Lung (tissue), 12 donors: Measurements from ENCODE around the gene KRT13. TPM values are rescaled to one million over a fixed set of nuclear protein-coding genes. Genes with fewer than 3 reads are reported as not detected.
A peak's percentile ranks its signal among the peaks of the same experiment; 100 is the strongest.

Experiments used
- ATAC-seq: fragments of 200-7000 bp; cut with Tn5 transposase; one replicate; pipeline ENCODE4 v1.9.1; 2020; ENCODE audit warnings: moderate number of reproducible peaks; ENCODE audit not compliant: insufficient read depth, low FRiP score
- DNase-seq, 3 donors: peaks; one replicate each; pipeline ENCODE4 v3.0.0-alpha.2; 2013 to 2017
- H3K27ac ChIP-seq, 2 donors: one replicate each; pipeline ENCODE4 v1.5.1; 2013; ENCODE audit warnings: mild to moderate bottlenecking in 2 of 2, moderate library complexity in 2 of 2, control low read depth in 1 of 2, inconsistent platforms in 1 of 2, low read depth in 1 of 2, low read length in 1 of 2
- H3K27me3 ChIP-seq, 3 donors: one replicate each; pipeline ENCODE4 v1.5.1; 2013; ENCODE audit warnings: low read length in 2 of 3; ENCODE audit not compliant: control insufficient read depth in 3 of 3, insufficient read depth in 3 of 3
- H3K36me3 ChIP-seq, 4 donors: one replicate each; pipeline ENCODE4 v1.5.1; 2013; ENCODE audit warnings: low read length in 4 of 4, mild to moderate bottlenecking in 1 of 4, moderate library complexity in 1 of 4; ENCODE audit not compliant: control insufficient read depth in 4 of 4, insufficient read depth in 4 of 4
- H3K4me1 ChIP-seq, 5 donors: one replicate each; pipeline ENCODE4 v1.5.1; 2013; ENCODE audit warnings: low read length in 5 of 5, mild to moderate bottlenecking in 2 of 5, moderate library complexity in 1 of 5; ENCODE audit not compliant: control insufficient read depth in 5 of 5, insufficient read depth in 5 of 5
- H3K4me3 ChIP-seq: one replicate; pipeline ENCODE4 v1.5.1; 2013; ENCODE audit warnings: mild to moderate bottlenecking, control low read depth, moderate library complexity
- H3K9ac ChIP-seq, 2 donors: one replicate each; pipeline ENCODE4 v1.5.1; 2013; ENCODE audit warnings: low read length in 2 of 2, control low read depth in 1 of 2; ENCODE audit not compliant: insufficient read depth in 1 of 2
- H3K9me3 ChIP-seq, 4 donors: one replicate each; pipeline ENCODE4 v1.5.1; 2013; ENCODE audit warnings: low read length in 3 of 4, mild to moderate bottlenecking in 1 of 4, moderate library complexity in 1 of 4; ENCODE audit not compliant: control insufficient read depth in 4 of 4, insufficient read depth in 3 of 4
- WGBS, 2 donors: extraction: QIAGEN DNeasy Blood & Tissue Kit; methylation state at CpG; one replicate each; pipeline ENCODE4 v1.1.7; 2013; 5-methylcytosine and 5-hydroxymethylcytosine counted together
- polyA plus RNA-seq, 2 donors: library from polyadenylated mRNA; stranded (reverse); fragments of 200-250 nt; gene quantifications; one replicate each; pipeline ENCODE4 v1.2.1, GENCODE V29; 2013
- total RNA-seq, 2 donors: library from RNA; depleted of rRNA in 1 of 2; stranded (reverse); fragments of >200 nt in 1 of 2; gene quantifications; one replicate each; pipeline ENCODE4 v1.2.1, GENCODE V29; 2014 to 2021
- TF ChIP-seq, protein P1 (sequence below): IDR thresholded peaks from 2 replicates; pipeline ENCODE4 v1.5.1; 2012; ENCODE audit warnings: mild to moderate bottlenecking; ENCODE audit errors: control extremely low read depth, extremely low read depth
- donor health status: control.
- donor health status: control.
- donor health status: Bipolar disorder and iron deficiency.
- donor health status: healthy.
- donor health status: DM: yes; HTN: yes; CAD: no.

The KRT13 gene
- total and polyA plus RNA-seq, 4 donors = 4.0 to 16.1 (median 9.8) TPM

- H3K9ac ChIP-seq = no peak overlapping the region
- no peak overlapping the region for H3K27ac ChIP-seq
- DNase-seq (no peak), ATAC-seq (no peak)
- 77 to 82% methylated on average over 10 of the region's 10 CpGs for WGBS, 2 donors
- H3K4me1 ChIP-seq = peaks cover 0 to 4% (median 0%) of the 10 kb centered on the region in 5 donors
- H3K4me3 ChIP-seq = no peak overlapping the region
- H3K27me3 ChIP-seq = no peaks in the 10 kb centered on the region
- TF ChIP-seq, protein P1, sequence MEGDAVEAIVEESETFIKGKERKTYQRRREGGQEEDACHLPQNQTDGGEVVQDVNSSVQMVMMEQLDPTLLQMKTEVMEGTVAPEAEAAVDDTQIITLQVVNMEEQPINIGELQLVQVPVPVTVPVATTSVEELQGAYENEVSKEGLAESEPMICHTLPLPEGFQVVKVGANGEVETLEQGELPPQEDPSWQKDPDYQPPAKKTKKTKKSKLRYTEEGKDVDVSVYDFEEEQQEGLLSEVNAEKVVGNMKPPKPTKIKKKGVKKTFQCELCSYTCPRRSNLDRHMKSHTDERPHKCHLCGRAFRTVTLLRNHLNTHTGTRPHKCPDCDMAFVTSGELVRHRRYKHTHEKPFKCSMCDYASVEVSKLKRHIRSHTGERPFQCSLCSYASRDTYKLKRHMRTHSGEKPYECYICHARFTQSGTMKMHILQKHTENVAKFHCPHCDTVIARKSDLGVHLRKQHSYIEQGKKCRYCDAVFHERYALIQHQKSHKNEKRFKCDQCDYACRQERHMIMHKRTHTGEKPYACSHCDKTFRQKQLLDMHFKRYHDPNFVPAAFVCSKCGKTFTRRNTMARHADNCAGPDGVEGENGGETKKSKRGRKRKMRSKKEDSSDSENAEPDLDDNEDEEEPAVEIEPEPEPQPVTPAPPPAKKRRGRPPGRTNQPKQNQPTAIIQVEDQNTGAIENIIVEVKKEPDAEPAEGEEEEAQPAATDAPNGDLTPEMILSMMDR = no peak
- no peaks in the 10 kb centered on the region for H3K36me3 ChIP-seq
- H3K9me3 ChIP-seq = peaks cover 0 to under 1% (median 0%) of the 10 kb centered on the region in 4 donors
Observed at GRCh38 chr17:41511716-41512115, 6.3 kb upstream of the KRT13 start.

GRCh38 chr17:41511116-41511515 is 5.7 kb upstream of the KRT13 start:
- DNase-seq (no peak), ATAC-seq (peak; percentile 31)
- Histone ChIP-seq H3K36me3 (no peaks in the 10 kb centered on the region), H3K9ac (no peak overlapping the region), H3K9me3 (no peaks in the 10 kb centered on the region), H3K4me1 (peaks cover 0 to 3% (median 0%) of the 10 kb centered on the region in 5 donors), H3K4me3 (no peak overlapping the region), H3K27me3 (no peaks in the 10 kb centered on the region), H3K27ac (peak overlapping the region in 1 of 2 donors; percentile 28)
- TF ChIP-seq, protein P1 = no peak
- 59 to 62% methylated on average over 4 of the region's 4 CpGs for WGBS, 2 donors

GRCh38 chr17:41510251-41511065 is 5.0 kb upstream of the KRT13 start:
- Histone ChIP-seq H3K9me3 (no peaks in the 10 kb centered on the region), H3K27ac (no peak overlapping the region), H3K4me3 (no peak overlapping the region), H3K4me1 (peaks cover 0 to 7% (median 0%) of the 10 kb centered on the region in 5 donors), H3K27me3 (no peaks in the 10 kb centered on the region), H3K9ac (no peak overlapping the region), H3K36me3 (no peaks in the 10 kb centered on the region)
- no peak for DNase-seq
- 74 to 83% methylated on average over 7 of the region's 7 CpGs for WGBS, 2 donors
- no peak for ATAC-seq
- TF ChIP-seq, protein P1 = no peak
